ENCODE data around the gene LRRC8E. TPM values are rescaled to one million over a fixed set of nuclear protein-coding genes. Genes with fewer than 3 reads are reported as not detected.

LRRC8E gene
- under 1 TPM in 1 of 5 donors, not detected in 4; 0.06 TPM for total RNA-seq
- not detected for total RNA-seq (2013)
- 0 to 0.09 (median 0) reads per million in 29 experiments for total RNA-seq

DNA sequence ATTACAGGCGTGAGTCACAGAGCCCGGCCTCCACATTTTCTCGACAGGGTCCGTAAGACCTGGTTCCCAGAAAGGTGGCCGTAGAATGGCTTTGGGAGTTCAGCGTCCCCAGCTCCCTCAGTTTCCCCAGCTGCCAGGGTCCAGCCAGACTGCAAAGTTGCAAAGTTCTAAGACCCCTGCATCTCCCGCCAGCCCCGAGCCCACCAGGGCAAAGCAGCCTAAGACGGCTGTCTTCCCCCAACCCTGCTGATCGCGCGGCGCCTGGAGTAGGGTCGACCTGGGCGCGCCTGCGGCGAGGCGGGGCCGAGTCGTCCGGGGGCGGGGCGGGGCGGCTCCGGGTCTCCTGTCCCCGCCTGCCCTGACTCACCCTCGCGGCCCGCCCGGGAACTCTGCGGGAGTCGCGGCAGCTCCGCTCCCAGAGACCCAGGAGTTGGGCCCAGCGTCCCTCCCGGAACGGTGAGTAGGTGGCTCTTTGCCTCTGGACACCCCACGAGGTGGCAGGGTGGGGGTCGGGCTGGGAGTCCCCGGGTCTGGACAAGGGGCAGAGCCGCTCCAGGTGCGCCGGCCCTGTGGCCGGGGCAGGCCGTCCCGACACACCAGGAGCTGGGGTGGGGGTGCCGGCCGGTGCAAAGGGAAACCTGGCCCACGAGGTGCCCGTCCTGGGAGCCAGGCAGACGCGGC is at the start of gene LRRC8E:
TSS of gene LRRC8E (plus strand) at position 366 of the 681 bp plus-strand sequence. CDS start 7,094 bp downstream, outside the sequence.
- no peak within 1 kb of the TSS for H3K4me3 Mint-ChIP-seq
- H3K27me3 Mint-ChIP-seq: peaks cover 0 to 25% of the 10 kb centered on the region in 2 donors
- peaks cover 0 to 3% (median 0%) of the 10 kb centered on the region in 3 donors for H3K4me1 Mint-ChIP-seq
- H3K27ac Mint-ChIP-seq: no peak within 1 kb of the TSS
- 18% methylated on average over 42 of the region's 53 CpGs for WGBS (ENCODE audit: insufficient coverage)
- CTCF ChIA-PET: no interaction called here
- ATAC-seq (replicated peaks in 1 of 4) (peak; percentile 73 to 83 (median 80)), DNase-seq (peak in 2 of 35 experiments; percentile 28 to 35)
- no peak within 1 kb of the TSS for H3K27ac ChIP-seq (ENCODE audit: low read length)
- H3K27me3 ChIP-seq (replicated peaks in 1 of 2; ENCODE audit: control insufficient read depth in 2 of 2, extremely low read depth in 1 of 2, insufficient read depth in 2 of 2, low read length in 1 of 2): peaks cover 4 to 54% of the 10 kb centered on the region in 2 experiments
- no peaks in the 10 kb centered on the region for H3K36me3 Mint-ChIP-seq
- POLR2A ChIA-PET: no interaction called here
- H3K9me3 ChIP-seq: no peaks in the 10 kb centered on the region
- peaks cover 2 to 6% of the 10 kb centered on the region in 2 experiments for H3K4me1 ChIP-seq (ENCODE audit: control insufficient read depth in 1 of 2, extremely low read depth in 1 of 2, insufficient read depth in 2 of 2, low read length in 2 of 2)
- H3K36me3 ChIP-seq (ENCODE audit: control insufficient read depth in 2 of 2, extremely low read depth in 1 of 2, insufficient read depth in 1 of 2, low read length in 1 of 2): no peaks in the 10 kb centered on the region
- H3K9me3 Mint-ChIP-seq: no peaks in the 10 kb centered on the region
- no peak within 1 kb of the TSS for H3K4me3 ChIP-seq (ENCODE audit: control insufficient read depth in 1 of 2, extremely low read depth in 1 of 2, low read length in 1 of 2)

DNA sequence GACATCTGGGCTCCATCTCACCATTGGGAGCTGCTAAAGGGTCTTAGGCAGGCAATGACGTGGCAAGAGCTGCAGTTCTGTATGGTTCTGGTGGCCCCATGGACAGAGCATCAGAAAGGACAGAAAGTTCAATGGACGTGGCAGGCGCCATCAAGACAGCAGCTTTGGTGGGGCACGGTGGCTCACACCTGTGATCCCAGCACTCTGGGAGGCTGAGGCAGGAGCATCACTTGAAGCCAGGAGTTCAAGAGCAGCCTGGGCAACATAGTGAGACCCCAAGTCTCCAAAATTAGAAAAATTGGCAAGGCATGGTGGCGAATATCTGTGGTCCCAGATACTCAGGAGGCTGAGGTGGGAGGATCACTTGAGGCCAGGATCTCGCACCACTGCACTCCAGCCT is 48.8 kb upstream of the LRRC8E start:
- H3K4me1 Mint-ChIP-seq: no peaks in the 10 kb centered on the region
- no peaks in the 10 kb centered on the region for H3K36me3 Mint-ChIP-seq
- H3K9me3 ChIP-seq: no peaks in the 10 kb centered on the region
- H3K27me3 Mint-ChIP-seq: no peaks in the 10 kb centered on the region
- H3K27me3 ChIP-seq (replicated peaks in 1 of 2; ENCODE audit: control insufficient read depth in 2 of 2, extremely low read depth in 1 of 2, insufficient read depth in 2 of 2, low read length in 1 of 2): no peaks in the 10 kb centered on the region
- no peak overlapping the region for H3K27ac ChIP-seq (ENCODE audit: low read length)
- 93% methylated on average over 4 of the region's 6 CpGs for WGBS (ENCODE audit: insufficient coverage)
- no peak overlapping the region for H3K4me3 Mint-ChIP-seq
- DNase-seq (no peak), ATAC-seq (replicated peaks in 1 of 4) (no peak)
- POLR2A ChIA-PET: no interaction called here
- no peak overlapping the region for H3K4me3 ChIP-seq (ENCODE audit: control insufficient read depth in 1 of 2, extremely low read depth in 1 of 2, low read length in 1 of 2)
- CTCF ChIA-PET: no interaction called here
- no peaks in the 10 kb centered on the region for H3K36me3 ChIP-seq (ENCODE audit: control insufficient read depth in 2 of 2, extremely low read depth in 1 of 2, insufficient read depth in 1 of 2, low read length in 1 of 2)
- H3K4me1 ChIP-seq (ENCODE audit: control insufficient read depth in 1 of 2, extremely low read depth in 1 of 2, insufficient read depth in 2 of 2, low read length in 2 of 2): no peaks in the 10 kb centered on the region
- no peaks in the 10 kb centered on the region for H3K9me3 Mint-ChIP-seq
- no peak overlapping the region for H3K27ac Mint-ChIP-seq

DNA sequence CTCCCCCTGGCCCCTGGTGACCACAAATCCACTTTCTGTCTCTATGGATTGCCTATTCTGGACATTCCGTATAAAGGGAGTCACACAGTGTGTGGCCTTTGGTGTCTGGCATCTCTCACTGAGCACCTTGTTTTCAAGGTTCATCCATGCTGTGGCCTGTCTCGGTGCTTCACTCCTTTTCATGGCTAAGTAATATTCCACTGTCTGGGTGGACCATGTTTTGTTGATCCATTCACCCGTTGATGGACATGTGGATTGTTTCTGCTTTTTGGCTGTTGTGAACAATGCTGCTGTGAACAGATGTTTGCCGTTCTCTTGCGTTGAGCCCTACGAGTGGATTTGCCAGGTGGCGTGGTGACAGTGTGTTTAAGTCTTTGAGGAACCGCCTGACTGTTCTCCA is 47.7 kb upstream of the LRRC8E start:
- ChIA-PET POLR2A (no interaction called here), CTCF (no interaction called here)
- no peak overlapping the region for H3K27ac ChIP-seq (ENCODE audit: low read length)
- ATAC-seq (replicated peaks in 1 of 4) (no peak), DNase-seq (no peak)
- H3K4me3 ChIP-seq (ENCODE audit: control insufficient read depth in 1 of 2, extremely low read depth in 1 of 2, low read length in 1 of 2): no peak overlapping the region
- Mint-ChIP-seq H3K27ac (no peak overlapping the region), H3K4me3 (no peak overlapping the region), H3K4me1 (no peaks in the 10 kb centered on the region), H3K9me3 (no peaks in the 10 kb centered on the region), H3K36me3 (no peaks in the 10 kb centered on the region), H3K27me3 (no peaks in the 10 kb centered on the region)
- WGBS (ENCODE audit: insufficient coverage): 100% methylated on average over 4 of the region's 8 CpGs
- no peaks in the 10 kb centered on the region for H3K9me3 ChIP-seq
- H3K4me1 ChIP-seq (ENCODE audit: control insufficient read depth in 1 of 2, extremely low read depth in 1 of 2, insufficient read depth in 2 of 2, low read length in 2 of 2): no peaks in the 10 kb centered on the region
- H3K36me3 ChIP-seq (ENCODE audit: control insufficient read depth in 2 of 2, extremely low read depth in 1 of 2, insufficient read depth in 1 of 2, low read length in 1 of 2): no peaks in the 10 kb centered on the region
- no peaks in the 10 kb centered on the region for H3K27me3 ChIP-seq (replicated peaks in 1 of 2; ENCODE audit: control insufficient read depth in 2 of 2, extremely low read depth in 1 of 2, insufficient read depth in 2 of 2, low read length in 1 of 2)

DNA sequence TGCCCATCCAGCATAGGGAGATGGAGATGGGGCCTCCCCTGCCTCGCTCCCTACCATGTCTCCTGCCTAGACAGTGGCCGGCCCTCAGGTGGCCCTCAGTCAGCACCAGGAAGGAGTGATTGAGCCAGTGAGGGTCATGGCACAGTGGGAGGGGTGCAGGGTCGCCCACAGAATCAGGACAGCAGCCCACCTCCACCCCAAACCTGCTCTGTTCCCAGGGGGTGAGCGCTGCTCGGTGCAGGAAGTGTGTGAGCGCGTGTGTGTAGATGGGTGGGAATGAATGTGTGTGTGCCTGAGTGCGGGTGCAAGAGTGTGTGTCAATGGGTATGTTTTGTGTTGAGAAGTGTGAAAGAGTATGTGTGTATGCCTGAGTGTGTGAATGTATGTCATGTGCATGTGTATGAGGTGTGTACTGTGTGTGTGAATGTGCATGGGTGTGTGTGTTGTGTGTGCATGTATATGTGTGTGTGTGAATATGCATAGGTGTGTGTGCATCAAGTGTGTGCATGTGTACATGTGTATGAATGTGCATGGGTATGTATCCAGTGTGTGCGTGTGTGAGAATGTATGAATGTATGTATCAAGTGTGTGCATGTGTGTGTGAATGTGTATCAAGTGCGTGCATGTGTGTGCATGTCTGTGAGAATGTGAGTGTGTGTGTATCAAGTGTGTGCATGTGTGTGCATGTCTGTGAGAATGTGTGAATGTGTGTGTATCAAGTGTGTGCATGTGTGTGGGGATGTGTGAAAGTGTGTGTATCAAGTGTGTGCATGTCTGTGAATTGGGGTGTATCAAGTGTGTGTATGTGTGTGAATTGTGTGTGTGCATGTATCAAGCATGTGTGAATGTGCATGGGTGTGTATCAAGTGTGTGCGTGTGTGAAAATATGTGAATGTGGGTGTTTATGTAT is 46.3 kb upstream of the LRRC8E start:
- H3K4me3 ChIP-seq (ENCODE audit: control insufficient read depth in 1 of 2, extremely low read depth in 1 of 2, low read length in 1 of 2): no peak overlapping the region
- H3K36me3 ChIP-seq (ENCODE audit: control insufficient read depth in 2 of 2, extremely low read depth in 1 of 2, insufficient read depth in 1 of 2, low read length in 1 of 2): no peaks in the 10 kb centered on the region
- no peaks in the 10 kb centered on the region for H3K4me1 Mint-ChIP-seq
- WGBS (ENCODE audit: insufficient coverage): 100% methylated on average over 7 of the region's 11 CpGs
- H3K4me1 ChIP-seq (ENCODE audit: control insufficient read depth in 1 of 2, extremely low read depth in 1 of 2, insufficient read depth in 2 of 2, low read length in 2 of 2): no peaks in the 10 kb centered on the region
- no peaks in the 10 kb centered on the region for H3K9me3 Mint-ChIP-seq
- ChIA-PET POLR2A (no interaction called here), CTCF (no interaction called here)
- DNase-seq (no peak), ATAC-seq (replicated peaks in 1 of 4) (no peak)
- no peaks in the 10 kb centered on the region for H3K27me3 ChIP-seq (replicated peaks in 1 of 2; ENCODE audit: control insufficient read depth in 2 of 2, extremely low read depth in 1 of 2, insufficient read depth in 2 of 2, low read length in 1 of 2)
- no peaks in the 10 kb centered on the region for H3K27me3 Mint-ChIP-seq
- H3K27ac Mint-ChIP-seq: no peak overlapping the region
- H3K4me3 Mint-ChIP-seq: no peak overlapping the region
- no peaks in the 10 kb centered on the region for H3K9me3 ChIP-seq
- no peak overlapping the region for H3K27ac ChIP-seq (ENCODE audit: low read length)
- H3K36me3 Mint-ChIP-seq: no peaks in the 10 kb centered on the region

DNA sequence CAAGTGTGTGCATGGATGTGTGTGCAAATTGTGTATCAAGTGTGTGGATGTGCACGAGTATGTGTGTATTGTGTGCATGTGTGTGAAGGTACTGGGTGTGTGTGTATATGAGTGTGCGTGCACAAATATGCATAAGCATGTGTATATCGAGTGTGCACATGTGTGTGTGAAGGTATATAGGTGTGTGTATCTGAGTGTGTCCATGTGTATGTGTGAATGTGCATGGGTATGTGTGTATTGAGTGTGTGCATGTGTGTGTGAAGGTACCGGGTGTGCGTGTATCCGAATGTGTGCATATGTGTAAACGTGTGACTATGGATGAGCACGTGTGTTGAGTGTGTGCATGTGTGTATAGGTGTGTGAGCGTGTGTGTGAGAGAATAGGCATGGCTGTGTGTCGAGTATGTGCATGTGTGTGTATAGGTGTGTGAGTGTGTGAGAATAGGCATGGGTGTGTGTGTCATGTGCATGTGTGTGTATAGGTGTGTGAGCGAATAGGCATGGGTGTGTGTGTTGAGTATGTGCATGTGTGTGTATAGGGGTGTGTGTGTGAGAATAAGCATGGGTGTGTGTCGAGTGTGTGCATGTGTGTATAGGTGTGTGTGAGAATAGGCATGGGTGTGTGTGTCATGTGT is 45.5 kb upstream of the LRRC8E start:
- Mint-ChIP-seq H3K27me3 (no peaks in the 10 kb centered on the region), H3K4me1 (no peaks in the 10 kb centered on the region), H3K27ac (no peak overlapping the region), H3K4me3 (no peak overlapping the region), H3K9me3 (no peaks in the 10 kb centered on the region), H3K36me3 (no peaks in the 10 kb centered on the region)
- no peak for DNase-seq
- 99% methylated on average over 12 of the region's 12 CpGs for WGBS (ENCODE audit: insufficient coverage)
- Histone ChIP-seq H3K36me3 (ENCODE audit: control insufficient read depth in 2 of 2, extremely low read depth in 1 of 2, insufficient read depth in 1 of 2, low read length in 1 of 2) (no peaks in the 10 kb centered on the region), H3K9me3 (no peaks in the 10 kb centered on the region), H3K27me3 (replicated peaks in 1 of 2; ENCODE audit: control insufficient read depth in 2 of 2, extremely low read depth in 1 of 2, insufficient read depth in 2 of 2, low read length in 1 of 2) (no peaks in the 10 kb centered on the region), H3K4me3 (ENCODE audit: control insufficient read depth in 1 of 2, extremely low read depth in 1 of 2, low read length in 1 of 2) (no peak overlapping the region), H3K27ac (ENCODE audit: low read length) (no peak overlapping the region), H3K4me1 (ENCODE audit: control insufficient read depth in 1 of 2, extremely low read depth in 1 of 2, insufficient read depth in 2 of 2, low read length in 2 of 2) (no peaks in the 10 kb centered on the region)
- ATAC-seq (replicated peaks in 1 of 4): no peak
- POLR2A ChIA-PET: no interaction called here
- CTCF ChIA-PET: no interaction called here

DNA sequence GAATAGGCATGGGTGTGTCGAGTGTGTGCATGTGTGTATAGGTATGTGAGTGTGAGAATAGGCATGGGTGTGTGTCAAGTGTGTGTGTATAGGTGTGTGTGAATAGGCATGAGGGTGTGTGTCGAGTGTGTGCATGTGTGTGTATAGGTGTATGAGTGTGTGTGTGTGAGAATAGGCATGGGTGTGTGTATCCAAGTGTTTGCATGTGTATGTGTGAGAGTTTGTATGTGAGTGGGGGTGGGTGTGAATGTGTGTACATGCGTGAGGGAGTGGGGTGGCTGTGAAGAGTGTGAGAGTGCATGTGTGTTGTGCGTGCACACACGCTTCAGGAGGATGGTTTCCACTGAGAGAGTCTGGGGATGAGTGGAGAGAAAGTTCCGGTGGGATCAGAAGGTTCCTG is 44.8 kb upstream of the LRRC8E start:
- Mint-ChIP-seq H3K9me3 (no peaks in the 10 kb centered on the region), H3K4me1 (no peaks in the 10 kb centered on the region), H3K4me3 (no peak overlapping the region), H3K36me3 (no peaks in the 10 kb centered on the region), H3K27me3 (no peaks in the 10 kb centered on the region), H3K27ac (no peak overlapping the region)
- Histone ChIP-seq H3K27me3 (replicated peaks in 1 of 2; ENCODE audit: control insufficient read depth in 2 of 2, extremely low read depth in 1 of 2, insufficient read depth in 2 of 2, low read length in 1 of 2) (no peaks in the 10 kb centered on the region), H3K4me3 (ENCODE audit: control insufficient read depth in 1 of 2, extremely low read depth in 1 of 2, low read length in 1 of 2) (no peak overlapping the region), H3K36me3 (ENCODE audit: control insufficient read depth in 2 of 2, extremely low read depth in 1 of 2, insufficient read depth in 1 of 2, low read length in 1 of 2) (no peaks in the 10 kb centered on the region), H3K9me3 (no peaks in the 10 kb centered on the region), H3K27ac (ENCODE audit: low read length) (no peak overlapping the region), H3K4me1 (ENCODE audit: control insufficient read depth in 1 of 2, extremely low read depth in 1 of 2, insufficient read depth in 2 of 2, low read length in 2 of 2) (no peaks in the 10 kb centered on the region)
- CTCF ChIA-PET: no interaction called here
- ATAC-seq (replicated peaks in 1 of 4) (no peak), DNase-seq (no peak)
- WGBS (ENCODE audit: insufficient coverage): 100% methylated on average over 3 of the region's 6 CpGs
- POLR2A ChIA-PET: interaction anchor here in 1 of 2 donors (0.9 kb wide), 1 partner anchor 565 kb away, joined by 3 read pairs; no protein-coding TSS in a partner anchor

Measured in T-cell (primary cell).